Testis (tissue), 3 donors: ENCODE data around the gene NELFCD. TPM values are rescaled to one million over a fixed set of nuclear protein-coding genes. Genes with fewer than 3 reads are reported as not detected.
"Not testable (repeated sequence)": the region's sequence is repeated elsewhere in the genome, so short reads cannot be mapped to it uniquely, and the experiment has no call there.

Source experiments
- DNase-seq: peaks from one replicate; pipeline ENCODE4 v3.0.0-alpha.2; 2019
- H3K27ac ChIP-seq, 2 donors: fragments of 200-600 bp; sonication (generic); one replicate each; pipeline ENCODE4 v1.5.1; 2019
- H3K27me3 ChIP-seq: fragments of 200-600 bp; sonication (generic); one replicate; pipeline ENCODE4 v1.5.1; 2019
- H3K36me3 ChIP-seq: fragments of 200-600 bp; sonication (generic); one replicate; pipeline ENCODE4 v1.5.1; 2017; ENCODE audit warnings: low read depth; ENCODE audit errors: missing control alignments
- H3K4me1 ChIP-seq: fragments of 200-600 bp; sonication (generic); one replicate; pipeline ENCODE4 v1.5.1; 2019
- H3K4me3 ChIP-seq, 2 donors: fragments of 200-600 bp; sonication (generic); one replicate each; pipeline ENCODE4 v1.5.1; 2017 to 2019
- H3K9me3 ChIP-seq: fragments of 200-600 bp; sonication (generic); one replicate; pipeline ENCODE4 v1.5.1; 2017
- POLR2A ChIP-seq: fragments of 450-650 bp; IDR thresholded peaks from one replicate; pipeline ENCODE4 v1.6.1; 2017; ENCODE audit warnings: antibody characterized with exemption, mild to moderate bottlenecking, moderate library complexity
- WGBS, 2 donors: methylation state at CpG; one replicate each; pipeline ENCODE4 v1.1.5; 2018; 5-methylcytosine and 5-hydroxymethylcytosine counted together
- intact Hi-C: fragments of 100-400 bp; cut with DNase I; formaldehyde crosslinking; loops from one replicate; pipeline ENCODE4 v1.15.1; 2023; ENCODE audit warnings: low total_unique reads
- polyA plus RNA-seq: library from polyadenylated mRNA; stranded (reverse); fragments of 350-450 nt; fragmentation: Illumina TruSeq; extraction: RNeasy Lipid Tissue Mini Kit (QIAGEN cat#74804); gene quantifications from one replicate; pipeline ENCODE4 v1.2.3, GENCODE V29; 2014; ENCODE audit warnings: low read depth, low replicate concordance; ENCODE audit not compliant: insufficient read depth
- total RNA-seq, 2 donors: library from RNA; depleted of rRNA; stranded (reverse); fragments of >200 nt; gene quantifications; one replicate each; pipeline ENCODE4 v1.2.3, GENCODE V29; 2016
- TF ChIP-seq, protein P1 (sequence below), 3 experiments: fragments of 450-650 bp in 2 of 3; fragments of 200-600 bp in 1 of 3; sonication (generic) in 1 of 3; IDR thresholded peaks; one replicate each; pipeline ENCODE4 v1.5.1; 2016 to 2019; ENCODE audit warnings: antibody characterized with exemption in 3 of 3, mild to moderate bottlenecking in 2 of 3, moderate library complexity in 1 of 3

NELFCD gene
- total and polyA plus RNA-seq, 3 donors from 2014 or later: 103 to 123 (median 105) TPM

DNA sequence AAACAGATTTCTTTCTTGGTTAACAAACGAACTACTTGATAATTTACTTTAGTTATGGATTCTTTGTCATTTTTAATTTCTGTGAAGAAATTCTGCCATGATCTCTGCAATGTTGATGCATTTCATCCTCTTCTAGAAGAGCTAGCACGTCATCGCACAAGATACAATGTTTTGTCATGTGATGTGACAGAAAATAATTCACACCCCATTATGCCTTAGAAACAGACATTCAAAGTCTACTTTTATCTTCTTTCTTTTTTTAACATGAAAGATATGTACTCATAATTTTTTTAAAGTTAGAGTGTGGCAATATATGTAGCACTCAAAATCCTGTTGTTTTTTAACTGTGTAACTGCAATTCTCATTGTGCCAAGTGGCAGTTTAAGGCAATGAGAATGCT lies 39.6 kb upstream of the NELFCD start:
- WGBS, 2 donors: 53 to 55% methylated on average over 3 of the region's 3 CpGs
- intact Hi-C loops: no loop called here
- TF ChIP-seq POLR2A: no peak
- TF ChIP-seq, protein P1, sequence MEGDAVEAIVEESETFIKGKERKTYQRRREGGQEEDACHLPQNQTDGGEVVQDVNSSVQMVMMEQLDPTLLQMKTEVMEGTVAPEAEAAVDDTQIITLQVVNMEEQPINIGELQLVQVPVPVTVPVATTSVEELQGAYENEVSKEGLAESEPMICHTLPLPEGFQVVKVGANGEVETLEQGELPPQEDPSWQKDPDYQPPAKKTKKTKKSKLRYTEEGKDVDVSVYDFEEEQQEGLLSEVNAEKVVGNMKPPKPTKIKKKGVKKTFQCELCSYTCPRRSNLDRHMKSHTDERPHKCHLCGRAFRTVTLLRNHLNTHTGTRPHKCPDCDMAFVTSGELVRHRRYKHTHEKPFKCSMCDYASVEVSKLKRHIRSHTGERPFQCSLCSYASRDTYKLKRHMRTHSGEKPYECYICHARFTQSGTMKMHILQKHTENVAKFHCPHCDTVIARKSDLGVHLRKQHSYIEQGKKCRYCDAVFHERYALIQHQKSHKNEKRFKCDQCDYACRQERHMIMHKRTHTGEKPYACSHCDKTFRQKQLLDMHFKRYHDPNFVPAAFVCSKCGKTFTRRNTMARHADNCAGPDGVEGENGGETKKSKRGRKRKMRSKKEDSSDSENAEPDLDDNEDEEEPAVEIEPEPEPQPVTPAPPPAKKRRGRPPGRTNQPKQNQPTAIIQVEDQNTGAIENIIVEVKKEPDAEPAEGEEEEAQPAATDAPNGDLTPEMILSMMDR (IDR thresholded peaks at IDR 0.05): no peak
- H3K27me3 ChIP-seq: no peaks in the 10 kb centered on the region
- H3K4me1 ChIP-seq: no peaks in the 10 kb centered on the region
- no peak overlapping the region for H3K27ac ChIP-seq
- no peaks in the 10 kb centered on the region for H3K36me3 ChIP-seq
- no peak overlapping the region for H3K4me3 ChIP-seq
- no peak for DNase-seq
- H3K9me3 ChIP-seq: no peaks in the 10 kb centered on the region

DNA sequence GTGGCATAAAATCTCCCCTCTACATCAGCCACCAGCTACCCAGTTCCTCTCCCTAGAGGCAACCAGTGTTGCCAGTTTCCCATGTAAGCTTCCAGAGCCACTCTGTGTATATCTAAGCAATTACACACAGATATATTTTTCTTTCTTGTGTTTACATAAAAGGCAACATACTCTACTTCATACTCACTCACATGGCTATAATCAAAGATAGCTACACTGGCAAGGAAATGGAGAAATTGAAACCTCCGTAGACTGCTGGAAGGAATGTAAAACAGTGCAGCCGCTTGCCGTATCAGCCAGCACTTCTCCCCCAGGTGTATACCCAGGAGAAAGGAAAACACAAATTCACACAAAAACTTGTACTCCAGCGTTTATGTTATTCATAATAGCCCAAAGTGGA lies 38.5 kb upstream of the NELFCD start:
- intact Hi-C loops: no loop called here
- H3K36me3 ChIP-seq: no peaks in the 10 kb centered on the region
- no peak overlapping the region for H3K4me3 ChIP-seq
- H3K4me1 ChIP-seq: no peaks in the 10 kb centered on the region
- TF ChIP-seq, protein P1 (IDR thresholded peaks at IDR 0.05): no peak
- TF ChIP-seq POLR2A: no peak
- H3K27ac ChIP-seq: no peak overlapping the region
- WGBS, 2 donors: 80 to 90% methylated on average over 4 of the region's 4 CpGs
- H3K9me3 ChIP-seq: no peaks in the 10 kb centered on the region
- DNase-seq: no peak
- H3K27me3 ChIP-seq: no peaks in the 10 kb centered on the region

DNA sequence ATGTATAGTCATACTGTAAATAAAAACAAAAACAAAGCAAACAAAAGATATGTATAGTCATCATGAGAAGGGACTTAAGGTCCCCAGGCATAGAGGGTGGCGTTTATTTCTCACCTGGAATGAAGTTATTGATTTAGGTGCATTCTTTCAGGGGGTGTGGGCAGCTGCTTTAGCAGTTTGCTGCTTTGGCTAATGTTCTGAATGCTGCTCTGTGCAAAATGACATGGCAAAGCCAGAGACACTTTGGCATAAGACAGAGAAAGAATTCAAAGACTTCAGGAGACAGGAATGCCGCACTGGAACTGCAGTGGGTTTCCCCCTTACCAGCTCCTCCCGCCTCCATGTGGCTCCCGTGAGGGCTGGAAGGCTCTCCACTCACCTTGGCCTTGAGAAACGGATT lies 36.4 kb upstream of the NELFCD start:
- Histone ChIP-seq H3K27me3 (no peaks in the 10 kb centered on the region), H3K4me3 (no peak overlapping the region), H3K27ac (no peak overlapping the region), H3K36me3 (no peaks in the 10 kb centered on the region), H3K4me1 (no peaks in the 10 kb centered on the region), H3K9me3 (no peaks in the 10 kb centered on the region)
- TF ChIP-seq, protein P1 (IDR thresholded peaks at IDR 0.05): no peak
- no peak for TF ChIP-seq POLR2A
- 58 to 71% methylated on average over 5 of the region's 5 CpGs for WGBS, 2 donors
- intact Hi-C loops: no loop called here
- no peak for DNase-seq

DNA sequence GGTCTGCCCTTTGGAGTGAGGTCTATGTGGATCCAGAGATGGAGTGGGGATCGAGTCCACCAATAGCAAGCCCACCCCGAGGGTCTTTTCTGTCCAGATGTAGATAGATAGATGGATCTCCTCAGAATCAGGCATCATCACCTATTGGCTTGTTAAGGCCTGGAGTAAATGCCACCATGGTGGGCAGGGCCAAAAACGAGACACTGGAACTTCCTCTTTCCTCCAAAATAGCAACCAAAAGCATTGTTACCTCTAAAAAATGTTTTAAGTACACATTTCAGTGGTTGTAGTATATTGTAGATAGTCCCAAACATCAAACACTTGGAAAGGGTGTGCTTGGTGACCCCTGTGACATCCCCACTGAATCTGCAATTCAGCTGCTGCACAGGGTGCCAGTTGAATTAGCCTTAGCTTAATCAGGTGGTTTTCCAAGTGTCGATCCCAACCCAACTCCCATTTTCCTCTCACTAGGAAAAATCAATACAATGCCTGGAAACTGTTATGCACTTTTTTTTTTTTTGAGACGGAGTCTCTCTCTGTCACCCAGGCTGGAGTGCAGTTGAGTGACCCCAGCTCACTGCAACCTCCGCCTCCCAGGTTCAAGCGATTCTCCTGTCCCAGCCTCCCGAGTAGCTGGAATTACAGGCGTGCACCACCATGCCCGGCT lies 35.0 kb upstream of the NELFCD start:
- Histone ChIP-seq H3K27me3 (no peaks in the 10 kb centered on the region), H3K4me1 (no peaks in the 10 kb centered on the region), H3K27ac (no peak overlapping the region), H3K36me3 (no peaks in the 10 kb centered on the region), H3K9me3 (no peaks in the 10 kb centered on the region), H3K4me3 (no peak overlapping the region)
- WGBS, 2 donors: 92 to 93% methylated on average over 10 of the region's 10 CpGs
- no peak for DNase-seq
- intact Hi-C loops: no loop called here
- TF ChIP-seq POLR2A: no peak
- TF ChIP-seq, protein P1 (IDR thresholded peaks at IDR 0.05): no peak

DNA sequence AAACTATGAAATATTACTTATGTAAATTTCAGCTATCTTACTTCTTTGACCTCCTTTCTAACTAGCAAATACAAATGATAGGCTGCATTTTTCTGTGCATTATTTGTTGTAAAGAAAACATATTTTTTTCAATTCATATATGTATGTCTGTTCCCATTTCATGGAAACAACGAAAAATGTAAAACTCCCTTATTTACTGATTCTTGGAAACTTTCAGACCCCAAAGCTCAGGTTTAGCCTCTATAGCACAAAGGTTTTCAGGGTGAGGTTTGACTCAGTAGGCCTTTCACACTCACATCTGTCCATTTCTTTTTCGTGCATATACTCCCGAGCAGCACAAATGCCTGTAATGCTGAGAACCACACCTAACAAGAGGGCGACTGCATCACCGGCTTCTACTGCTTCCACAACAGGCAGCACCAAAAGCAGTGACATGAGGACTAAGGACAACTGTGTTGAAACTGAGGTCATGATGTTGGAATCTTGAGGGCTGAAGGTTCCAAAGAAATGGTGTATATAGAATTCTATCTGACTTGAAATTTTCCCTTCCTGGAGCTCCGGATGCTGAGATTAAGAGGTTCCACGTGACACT lies 33.2 kb upstream of the NELFCD start:
- DNase-seq, H3K36me3 ChIP-seq, H3K9me3 ChIP-seq, H3K4me1 ChIP-seq, intact Hi-C loops, H3K4me3 ChIP-seq, H3K27ac ChIP-seq, H3K27me3 ChIP-seq: not testable (repeated sequence)
- 74 to 81% methylated on average over 7 of the region's 7 CpGs for WGBS, 2 donors
